NB4 (cell line): ENCODE data around the gene TMEM258.

Source experiments
- DNase-seq: peaks from one replicate; pipeline ENCODE4 v3.0.0; 2010; ENCODE audit warnings: low read depth
- H3K4me3 ChIP-seq: one replicate; pipeline ENCODE4 v1.5.1; 2011; ENCODE audit warnings: mild to moderate bottlenecking, low read depth, low read length, moderate library complexity
- MYC ChIP-seq: IDR thresholded peaks from 2 replicates; pipeline ENCODE4 v1.6.1; 2011; ENCODE audit warnings: low read depth, low read length
- POLR2A ChIP-seq: IDR thresholded peaks from 2 replicates; pipeline ENCODE4 v1.6.1; 2011; ENCODE audit warnings: mild to moderate bottlenecking; ENCODE audit not compliant: insufficient read length; ENCODE audit errors: extremely low read depth
- TF ChIP-seq, protein P1 (sequence below): IDR thresholded peaks from 2 replicates; pipeline ENCODE4 v1.6.1; 2011; ENCODE audit warnings: low read depth, low read length
- TF ChIP-seq, protein P2 (sequence below): IDR thresholded peaks from one replicate; pipeline ENCODE4 v1.5.1; 2012; ENCODE audit warnings: low read depth, low read length

Gene TMEM258

DNA sequence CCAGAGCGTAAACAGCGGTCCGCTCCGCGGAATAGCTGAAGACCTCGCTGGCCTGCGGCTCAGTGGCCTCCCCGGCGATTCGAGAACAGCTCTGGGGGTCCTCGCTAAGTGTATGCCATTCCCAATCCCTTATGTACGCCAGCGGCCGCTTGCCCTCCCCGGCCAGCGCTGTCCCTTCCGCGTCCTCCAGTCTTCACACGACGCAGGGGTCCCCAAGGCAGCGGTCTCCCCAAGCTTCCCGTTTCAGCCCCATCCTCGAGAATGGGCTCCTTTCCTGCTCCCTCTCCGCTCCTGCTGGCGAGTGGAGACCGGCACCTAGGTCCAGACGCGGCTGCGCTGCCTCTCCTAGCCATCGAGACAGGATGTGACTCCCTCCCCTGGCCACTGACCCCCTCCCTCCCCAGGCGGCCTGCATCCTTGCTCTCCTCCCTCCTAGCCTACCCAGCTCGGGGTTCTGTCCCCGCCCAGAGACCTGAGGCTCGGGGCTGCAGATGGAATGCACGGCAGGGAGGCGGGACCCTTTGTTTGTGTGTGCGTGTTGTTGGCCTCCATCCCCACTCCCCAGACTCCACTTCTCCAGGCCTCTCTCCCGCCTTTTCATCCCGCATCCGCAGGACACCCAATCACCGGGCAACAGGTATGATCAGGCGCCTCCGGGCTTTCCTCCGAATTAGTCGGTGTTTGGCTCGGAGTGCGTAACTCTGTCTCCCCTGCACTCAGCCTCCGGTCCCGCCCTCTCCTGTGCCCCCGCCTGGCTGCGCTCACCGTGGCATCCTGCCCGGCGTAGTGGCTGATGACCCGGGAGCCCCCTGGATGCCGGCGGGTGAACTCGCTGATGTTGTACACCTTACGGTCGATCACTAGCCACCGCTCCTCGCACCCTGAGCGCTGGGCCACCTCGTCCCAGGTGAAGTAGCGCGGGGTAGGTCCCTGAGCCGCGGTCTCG lies 23.7 kb upstream of the TMEM258 start:
- TF ChIP-seq, protein P1, sequence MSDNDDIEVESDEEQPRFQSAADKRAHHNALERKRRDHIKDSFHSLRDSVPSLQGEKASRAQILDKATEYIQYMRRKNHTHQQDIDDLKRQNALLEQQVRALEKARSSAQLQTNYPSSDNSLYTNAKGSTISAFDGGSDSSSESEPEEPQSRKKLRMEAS: no peak
- TF ChIP-seq, protein P2, sequence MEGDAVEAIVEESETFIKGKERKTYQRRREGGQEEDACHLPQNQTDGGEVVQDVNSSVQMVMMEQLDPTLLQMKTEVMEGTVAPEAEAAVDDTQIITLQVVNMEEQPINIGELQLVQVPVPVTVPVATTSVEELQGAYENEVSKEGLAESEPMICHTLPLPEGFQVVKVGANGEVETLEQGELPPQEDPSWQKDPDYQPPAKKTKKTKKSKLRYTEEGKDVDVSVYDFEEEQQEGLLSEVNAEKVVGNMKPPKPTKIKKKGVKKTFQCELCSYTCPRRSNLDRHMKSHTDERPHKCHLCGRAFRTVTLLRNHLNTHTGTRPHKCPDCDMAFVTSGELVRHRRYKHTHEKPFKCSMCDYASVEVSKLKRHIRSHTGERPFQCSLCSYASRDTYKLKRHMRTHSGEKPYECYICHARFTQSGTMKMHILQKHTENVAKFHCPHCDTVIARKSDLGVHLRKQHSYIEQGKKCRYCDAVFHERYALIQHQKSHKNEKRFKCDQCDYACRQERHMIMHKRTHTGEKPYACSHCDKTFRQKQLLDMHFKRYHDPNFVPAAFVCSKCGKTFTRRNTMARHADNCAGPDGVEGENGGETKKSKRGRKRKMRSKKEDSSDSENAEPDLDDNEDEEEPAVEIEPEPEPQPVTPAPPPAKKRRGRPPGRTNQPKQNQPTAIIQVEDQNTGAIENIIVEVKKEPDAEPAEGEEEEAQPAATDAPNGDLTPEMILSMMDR: peak; percentile 4
- no peak for TF ChIP-seq MYC
- TF ChIP-seq POLR2A: no peak
- H3K4me3 ChIP-seq: peak overlapping the region; percentile 72
- DNase-seq: peak; percentile 74

DNA sequence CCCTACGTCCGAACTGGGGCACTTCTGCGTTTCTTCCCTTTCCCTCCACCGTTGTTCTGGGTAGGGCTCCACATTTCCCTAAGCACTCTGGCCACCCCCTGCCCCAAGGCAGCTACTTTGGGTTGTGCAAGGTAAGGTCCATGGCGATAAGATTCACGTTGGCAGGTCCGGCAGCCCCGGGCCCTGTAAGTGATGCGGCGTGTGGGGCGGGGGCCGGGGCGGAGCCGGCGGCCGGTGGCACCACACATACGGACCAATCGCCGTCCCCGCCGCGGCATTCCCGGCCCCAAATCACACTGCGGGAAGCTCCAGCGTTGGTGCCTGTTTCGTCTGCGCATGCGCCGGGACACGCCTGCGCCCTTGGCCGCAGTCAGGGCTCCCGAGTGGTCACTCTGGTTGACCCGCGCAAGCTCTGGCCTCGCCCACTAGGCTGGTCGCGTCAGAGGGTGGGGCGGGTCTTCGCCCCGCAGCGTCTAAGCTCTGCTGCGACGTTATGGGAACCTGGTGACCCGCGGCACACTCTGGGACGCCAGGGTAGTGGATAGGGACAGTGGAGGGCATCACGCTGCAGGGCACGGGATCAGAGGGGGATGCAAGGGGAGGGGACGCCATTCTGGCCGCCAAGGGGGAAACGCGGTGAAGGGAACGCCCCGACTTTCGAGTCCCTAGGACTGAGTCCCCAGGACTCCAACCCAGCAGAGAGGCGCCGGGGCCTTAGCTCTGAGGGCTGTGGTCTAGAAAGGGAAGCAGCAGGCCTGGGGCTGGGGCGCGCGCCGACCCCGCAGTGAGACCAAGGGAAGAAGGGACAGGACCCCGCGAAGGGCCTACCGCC lies 22.8 kb upstream of the TMEM258 start:
- peak overlapping the region; percentile 72 for H3K4me3 ChIP-seq
- TF ChIP-seq POLR2A: no peak
- TF ChIP-seq, protein P1: no peak
- TF ChIP-seq, protein P2: no peak
- no peak for TF ChIP-seq MYC
- DNase-seq: peak; percentile 88

DNA sequence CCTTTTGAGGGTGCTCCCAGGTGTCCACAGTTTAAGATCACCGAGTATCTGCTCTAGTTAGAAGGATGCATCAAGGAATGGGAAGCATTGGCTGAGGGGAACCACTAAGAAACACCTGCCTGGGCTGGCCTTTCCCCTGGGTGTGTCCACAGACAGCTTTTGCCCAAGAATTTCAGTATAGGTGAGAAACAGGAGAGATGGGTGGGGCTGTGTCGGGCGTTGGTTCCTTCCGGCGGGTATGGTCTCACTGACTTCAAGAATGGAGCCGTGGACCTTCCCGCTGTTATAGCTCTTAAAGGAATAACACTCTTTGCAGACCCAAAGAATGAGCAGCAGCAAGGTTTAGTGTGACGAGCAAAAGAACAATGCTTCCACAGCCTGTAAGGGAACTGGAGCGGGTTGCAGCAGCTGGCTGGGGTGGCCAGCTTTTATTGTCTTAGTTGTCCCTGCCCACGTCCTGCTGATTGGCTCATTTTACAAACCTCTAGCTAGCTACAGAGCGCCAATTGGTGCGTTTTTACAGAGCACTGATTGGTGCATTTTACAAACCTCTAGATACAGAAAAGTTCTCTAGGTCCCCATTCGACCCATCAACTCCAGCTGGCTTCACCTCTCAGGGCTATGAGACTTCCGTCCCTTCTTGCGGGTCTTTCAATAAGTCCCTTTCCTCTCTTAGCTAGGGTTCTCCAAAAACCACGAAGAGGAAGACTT lies 22.0 kb upstream of the TMEM258 start:
- H3K4me3 ChIP-seq: peak overlapping the region; percentile 72
- peak; percentile 61 for DNase-seq
- TF ChIP-seq, protein P1: no peak
- TF ChIP-seq, protein P2: no peak
- TF ChIP-seq POLR2A (no peak), MYC (no peak)

DNA sequence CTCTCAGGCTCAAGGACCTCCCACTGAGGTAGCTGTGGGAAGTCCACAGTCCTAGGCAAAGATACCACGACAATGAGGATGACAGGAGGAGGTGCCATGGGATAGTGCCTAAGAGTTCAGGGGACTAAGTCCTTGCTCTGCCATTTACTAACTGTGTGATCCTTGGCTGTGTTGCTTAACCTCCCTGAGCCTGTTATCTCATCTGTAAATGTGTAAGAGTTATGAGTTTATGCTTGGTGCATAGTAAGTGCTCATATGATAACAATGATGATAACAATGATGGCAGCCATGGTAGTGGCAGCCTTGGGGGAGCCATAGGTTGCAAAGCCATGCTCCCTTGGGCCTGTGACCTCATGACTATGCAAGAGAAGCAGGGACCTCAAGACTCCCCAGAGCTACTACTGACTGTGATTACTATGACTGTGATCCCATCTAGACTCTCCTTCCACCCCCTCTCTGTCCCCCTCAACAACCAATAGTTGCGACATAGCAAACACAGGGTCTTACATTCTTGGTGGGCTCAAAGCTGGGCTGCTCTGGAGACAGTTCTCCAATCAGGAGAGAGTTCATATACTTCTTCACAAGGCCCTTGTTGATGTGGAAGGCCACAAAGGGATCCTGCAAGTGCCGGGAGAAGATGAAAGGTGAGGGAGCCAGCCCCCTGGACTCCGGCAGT lies 20.5 kb upstream of the TMEM258 start:
- DNase-seq: no peak
- H3K4me3 ChIP-seq: no peak overlapping the region
- TF ChIP-seq, protein P2: no peak
- TF ChIP-seq MYC (no peak), POLR2A (no peak)
- TF ChIP-seq, protein P1: no peak

DNA sequence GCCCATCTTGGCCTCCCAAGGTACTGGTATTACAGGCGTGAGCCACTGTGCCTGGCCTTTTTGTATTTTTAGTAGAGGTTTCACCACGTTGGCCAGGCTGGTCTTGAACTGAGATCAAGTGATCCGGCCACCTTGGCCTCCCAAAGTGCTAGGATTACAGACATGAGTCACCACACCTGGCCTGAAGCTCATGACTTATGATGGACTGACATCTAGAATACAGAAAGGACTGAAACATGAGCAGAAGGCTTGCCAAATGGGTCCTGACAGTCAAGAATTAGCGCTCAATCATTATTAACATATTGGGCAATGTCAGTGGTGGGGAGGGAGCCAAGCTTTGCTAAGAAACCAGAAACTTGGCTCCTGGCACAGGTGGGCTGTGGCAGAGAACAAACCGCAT lies 19.4 kb upstream of the TMEM258 start:
- TF ChIP-seq, protein P2: no peak
- TF ChIP-seq, protein P1: no peak
- TF ChIP-seq MYC (no peak), POLR2A (no peak)
- H3K4me3 ChIP-seq: no peak overlapping the region
- no peak for DNase-seq
